ENCODE data around the gene PCK2.

Gene PCK2

DNA sequence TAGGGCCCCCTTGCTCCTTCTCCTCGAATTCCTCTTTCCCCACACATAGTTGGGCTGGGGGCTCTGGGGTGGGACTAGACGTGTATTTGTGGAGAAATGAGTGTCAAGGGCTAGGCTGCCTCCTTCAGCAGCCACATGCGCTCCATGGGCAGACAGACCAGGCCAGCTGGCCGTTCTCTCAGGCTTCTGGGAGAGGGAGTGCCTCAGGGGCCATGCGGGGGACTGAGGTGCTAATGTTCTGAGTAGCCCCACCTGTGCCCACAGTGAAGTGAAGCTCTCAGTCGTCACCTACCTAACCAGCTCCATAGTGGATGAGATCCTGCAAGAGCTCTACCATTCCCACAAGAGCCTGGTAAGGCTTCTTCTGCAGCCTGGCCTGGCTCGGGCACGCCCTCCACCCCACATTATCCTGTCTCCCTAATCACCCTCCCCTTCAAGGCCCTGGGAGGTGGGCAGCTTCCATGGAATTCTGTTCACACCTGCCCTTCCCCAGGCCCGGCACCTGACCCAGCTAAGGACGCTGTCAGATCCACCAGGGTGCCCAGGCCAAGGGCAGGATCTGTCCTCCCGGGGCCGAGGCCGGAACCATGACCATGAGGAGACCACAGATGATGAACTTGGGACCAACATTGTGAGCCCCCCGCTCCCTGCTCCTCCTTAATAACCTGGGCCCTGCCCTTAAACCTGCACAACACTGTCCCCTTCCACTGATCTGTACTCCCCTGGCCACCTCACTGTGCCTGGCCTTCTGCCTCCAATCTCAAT, 31.7 kb upstream of the PCK2 start:
- no peak overlapping the region for H3K27ac ChIP-seq (ENCODE audit: low read length)
- no peak overlapping the region for H3K4me3 ChIP-seq (ENCODE audit: low read length)
- H3K9me3 ChIP-seq (ENCODE audit: control insufficient read depth, insufficient read depth, low read length), result no peaks in the 10 kb centered on the region
- WGBS (ENCODE audit: insufficient coverage, insufficient read length), result no CpG with 5 or more reads among the region's 14 CpGs
- H3K36me3 ChIP-seq (ENCODE audit: control insufficient read depth, insufficient read depth, low read length), result peaks cover 2% of the 10 kb centered on the region; the same call in 1 of the 2 replicates
- no peak for DNase-seq (ENCODE audit: low read depth, low spot score)
- H3K27me3 ChIP-seq (ENCODE audit: control insufficient read depth, insufficient read depth, low read length), result no peaks in the 10 kb centered on the region
- H3K4me1 ChIP-seq (ENCODE audit: control insufficient read depth, insufficient read depth, low read length), result no peaks in the 10 kb centered on the region

DNA sequence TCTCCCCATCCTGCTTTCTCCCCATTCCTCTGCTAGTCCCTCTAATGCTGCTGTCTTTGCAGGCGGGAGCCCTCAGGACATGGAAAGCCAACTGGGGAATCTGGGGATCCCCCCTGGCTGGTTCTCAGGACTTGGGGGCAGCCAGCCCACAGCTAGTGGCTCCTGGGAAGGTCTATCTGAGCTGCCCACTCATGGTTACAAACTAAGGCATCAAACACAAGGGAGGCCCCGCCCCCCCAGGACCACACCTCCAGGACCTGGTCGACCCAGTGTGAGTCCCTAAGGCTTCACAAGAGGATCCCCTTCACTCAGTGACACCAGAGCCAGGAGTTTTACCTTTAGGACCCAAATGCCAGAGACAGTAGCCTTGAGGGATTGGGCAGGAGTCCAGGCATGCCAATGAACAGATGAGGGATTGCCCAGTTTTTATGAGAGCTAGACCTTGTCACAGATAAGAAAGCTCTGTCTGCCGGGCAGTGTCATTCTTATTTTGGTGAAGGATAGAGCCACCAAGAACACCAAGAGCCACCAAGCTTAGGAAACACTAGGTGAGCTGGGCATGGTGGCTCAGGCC, 30.8 kb upstream of the PCK2 start:
- WGBS (ENCODE audit: insufficient coverage, insufficient read length), result no CpG with 5 or more reads among the region's 4 CpGs
- no peaks in the 10 kb centered on the region for H3K27me3 ChIP-seq (ENCODE audit: control insufficient read depth, insufficient read depth, low read length)
- H3K4me3 ChIP-seq (ENCODE audit: low read length), result no peak overlapping the region
- no peak for DNase-seq (ENCODE audit: low read depth, low spot score)
- H3K9me3 ChIP-seq (ENCODE audit: control insufficient read depth, insufficient read depth, low read length), result no peaks in the 10 kb centered on the region
- H3K36me3 ChIP-seq (ENCODE audit: control insufficient read depth, insufficient read depth, low read length), result peaks cover 2% of the 10 kb centered on the region; the same call in 1 of the 2 replicates
- no peak overlapping the region for H3K27ac ChIP-seq (ENCODE audit: low read length)
- no peaks in the 10 kb centered on the region for H3K4me1 ChIP-seq (ENCODE audit: control insufficient read depth, insufficient read depth, low read length)

DNA sequence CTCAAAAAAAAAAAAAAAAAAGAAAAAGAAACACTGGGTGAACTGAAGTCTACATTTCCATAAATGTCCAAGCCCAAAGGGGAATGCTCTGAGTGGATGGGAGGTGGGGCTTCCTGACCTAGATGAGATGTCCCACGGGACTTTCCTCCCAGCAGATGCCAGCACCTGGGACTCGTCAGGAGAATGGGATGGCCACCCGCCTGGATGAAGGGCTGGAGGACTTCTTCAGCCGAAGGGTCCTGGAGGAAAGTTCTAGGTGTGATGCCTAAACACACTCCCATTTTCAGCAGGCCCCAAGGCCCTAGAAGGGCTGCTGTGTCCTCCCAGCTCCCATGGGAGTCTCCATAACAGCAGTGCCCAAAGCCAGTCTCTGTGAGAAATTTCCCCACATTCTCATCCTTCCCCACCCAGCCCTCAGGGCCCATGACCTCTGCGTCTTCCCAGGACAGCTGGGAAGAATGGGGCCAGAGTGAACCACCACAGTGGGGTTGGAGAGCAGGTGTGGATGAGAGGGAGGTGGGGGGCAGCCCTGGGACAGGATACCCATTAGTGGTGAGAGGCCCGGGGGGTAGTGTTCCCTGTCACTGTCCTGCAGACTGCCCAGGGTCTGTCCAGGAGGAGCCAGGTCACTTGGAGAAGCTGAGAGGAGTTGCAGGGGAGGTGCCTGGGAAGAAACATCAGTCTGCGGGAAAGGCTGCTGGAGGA, 29.9 kb upstream of the PCK2 start:
- Histone ChIP-seq H3K4me1 (ENCODE audit: control insufficient read depth, insufficient read depth, low read length) (no peaks in the 10 kb centered on the region), H3K27me3 (ENCODE audit: control insufficient read depth, insufficient read depth, low read length) (no peaks in the 10 kb centered on the region), H3K36me3 (ENCODE audit: control insufficient read depth, insufficient read depth, low read length) (peaks cover 2% of the 10 kb centered on the region; the same call in 1 of the 2 replicates), H3K27ac (ENCODE audit: low read length) (no peak overlapping the region), H3K4me3 (ENCODE audit: low read length) (no peak overlapping the region), H3K9me3 (ENCODE audit: control insufficient read depth, insufficient read depth, low read length) (no peaks in the 10 kb centered on the region)
- DNase-seq (ENCODE audit: low read depth, low spot score), result no peak
- WGBS (ENCODE audit: insufficient coverage, insufficient read length), result no CpG with 5 or more reads among the region's 7 CpGs

DNA sequence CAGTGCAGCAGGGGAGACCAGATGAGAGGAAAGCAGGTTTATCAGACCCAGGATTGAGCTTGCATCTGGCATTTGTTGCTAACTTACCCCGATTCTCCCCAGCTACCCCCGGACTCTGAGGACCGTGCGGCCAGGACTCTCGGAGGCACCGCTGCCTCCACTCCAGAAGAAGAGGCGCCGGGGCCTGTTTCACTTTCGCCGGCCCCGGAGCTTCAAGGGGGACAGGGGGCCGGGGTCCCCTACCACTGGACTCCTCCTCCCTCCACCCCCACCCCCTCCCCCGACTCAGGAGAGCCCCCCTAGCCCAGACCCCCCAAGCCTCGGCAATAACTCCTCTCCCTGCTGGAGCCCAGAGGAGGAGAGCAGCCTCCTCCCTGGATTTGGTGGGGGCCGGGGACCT, 29.3 kb upstream of the PCK2 start:
- Histone ChIP-seq H3K4me1 (ENCODE audit: control insufficient read depth, insufficient read depth, low read length) (no peaks in the 10 kb centered on the region), H3K9me3 (ENCODE audit: control insufficient read depth, insufficient read depth, low read length) (no peaks in the 10 kb centered on the region), H3K36me3 (ENCODE audit: control insufficient read depth, insufficient read depth, low read length) (peaks cover 2% of the 10 kb centered on the region; the same call in 1 of the 2 replicates), H3K4me3 (ENCODE audit: low read length) (no peak overlapping the region), H3K27me3 (ENCODE audit: control insufficient read depth, insufficient read depth, low read length) (no peaks in the 10 kb centered on the region), H3K27ac (ENCODE audit: low read length) (no peak overlapping the region)
- WGBS (ENCODE audit: insufficient coverage, insufficient read length), result no CpG with 5 or more reads among the region's 15 CpGs
- no peak for DNase-seq (ENCODE audit: low read depth, low spot score)

DNA sequence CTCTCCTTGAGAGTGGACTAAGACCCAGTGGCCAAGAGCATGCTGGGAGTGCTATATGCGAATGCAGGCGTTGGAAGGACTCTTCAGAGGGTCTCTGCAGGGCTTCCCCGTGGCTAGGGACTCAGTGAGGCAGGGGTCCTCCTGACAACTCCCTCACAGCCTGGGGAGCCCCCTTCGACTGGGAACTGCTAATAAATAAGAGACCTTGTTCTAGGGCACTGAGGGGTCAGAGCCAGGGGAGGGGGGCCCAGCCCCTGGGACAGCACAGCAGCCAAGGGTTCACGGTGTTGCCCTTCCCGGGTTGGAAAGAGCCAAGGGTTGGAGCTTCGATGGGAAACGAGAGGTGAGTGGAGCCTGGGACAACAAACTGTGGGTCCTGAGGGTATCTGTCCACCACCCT, 28.7 kb upstream of the PCK2 start:
- Histone ChIP-seq H3K4me1 (ENCODE audit: control insufficient read depth, insufficient read depth, low read length) (no peaks in the 10 kb centered on the region), H3K27me3 (ENCODE audit: control insufficient read depth, insufficient read depth, low read length) (no peaks in the 10 kb centered on the region), H3K9me3 (ENCODE audit: control insufficient read depth, insufficient read depth, low read length) (no peaks in the 10 kb centered on the region), H3K4me3 (ENCODE audit: low read length) (no peak overlapping the region), H3K27ac (ENCODE audit: low read length) (no peak overlapping the region), H3K36me3 (ENCODE audit: control insufficient read depth, insufficient read depth, low read length) (peaks cover 2% of the 10 kb centered on the region; the same call in 1 of the 2 replicates)
- no peak for DNase-seq (ENCODE audit: low read depth, low spot score)
- WGBS (ENCODE audit: insufficient coverage, insufficient read length), result no CpG with 5 or more reads among the region's 8 CpGs

DNA sequence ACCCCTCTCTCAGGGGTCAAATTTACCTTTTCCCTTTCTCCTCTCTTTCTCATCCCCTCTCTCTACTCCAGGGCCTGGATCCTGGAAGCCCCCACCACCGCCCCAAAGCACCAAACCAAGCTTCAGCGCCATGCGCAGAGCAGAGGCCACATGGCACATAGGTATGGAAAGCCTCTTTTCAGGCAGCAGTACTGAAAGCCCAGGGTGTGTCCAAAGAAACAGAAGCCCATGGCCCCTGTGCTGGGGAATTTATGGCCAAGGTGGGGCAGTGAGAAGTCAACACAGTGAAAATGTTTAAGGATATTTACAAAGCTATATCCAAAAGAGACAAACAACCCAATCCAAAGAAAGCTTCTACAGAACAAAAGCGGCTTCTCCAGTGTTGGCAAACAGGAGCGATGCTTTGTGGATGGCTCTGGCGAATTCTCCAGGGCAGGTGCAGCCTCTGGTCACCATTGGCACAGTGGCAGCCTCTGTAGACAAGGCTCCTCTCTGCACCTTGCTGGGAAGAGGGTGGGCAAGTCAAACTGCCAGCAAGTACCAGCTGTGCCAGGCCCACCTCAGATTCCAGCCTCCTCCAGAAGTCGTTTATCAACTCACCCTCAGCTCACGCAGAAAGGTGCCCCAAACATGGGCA, 27.5 kb upstream of the PCK2 start:
- Histone ChIP-seq H3K27me3 (ENCODE audit: control insufficient read depth, insufficient read depth, low read length) (no peaks in the 10 kb centered on the region), H3K4me1 (ENCODE audit: control insufficient read depth, insufficient read depth, low read length) (no peaks in the 10 kb centered on the region), H3K36me3 (ENCODE audit: control insufficient read depth, insufficient read depth, low read length) (peaks cover 2% of the 10 kb centered on the region; the same call in 1 of the 2 replicates), H3K9me3 (ENCODE audit: control insufficient read depth, insufficient read depth, low read length) (no peaks in the 10 kb centered on the region), H3K4me3 (ENCODE audit: low read length) (no peak overlapping the region), H3K27ac (ENCODE audit: low read length) (no peak overlapping the region)
- WGBS (ENCODE audit: insufficient coverage, insufficient read length), result no CpG with 5 or more reads among the region's 8 CpGs
- DNase-seq (ENCODE audit: low read depth, low spot score), result no peak

DNA sequence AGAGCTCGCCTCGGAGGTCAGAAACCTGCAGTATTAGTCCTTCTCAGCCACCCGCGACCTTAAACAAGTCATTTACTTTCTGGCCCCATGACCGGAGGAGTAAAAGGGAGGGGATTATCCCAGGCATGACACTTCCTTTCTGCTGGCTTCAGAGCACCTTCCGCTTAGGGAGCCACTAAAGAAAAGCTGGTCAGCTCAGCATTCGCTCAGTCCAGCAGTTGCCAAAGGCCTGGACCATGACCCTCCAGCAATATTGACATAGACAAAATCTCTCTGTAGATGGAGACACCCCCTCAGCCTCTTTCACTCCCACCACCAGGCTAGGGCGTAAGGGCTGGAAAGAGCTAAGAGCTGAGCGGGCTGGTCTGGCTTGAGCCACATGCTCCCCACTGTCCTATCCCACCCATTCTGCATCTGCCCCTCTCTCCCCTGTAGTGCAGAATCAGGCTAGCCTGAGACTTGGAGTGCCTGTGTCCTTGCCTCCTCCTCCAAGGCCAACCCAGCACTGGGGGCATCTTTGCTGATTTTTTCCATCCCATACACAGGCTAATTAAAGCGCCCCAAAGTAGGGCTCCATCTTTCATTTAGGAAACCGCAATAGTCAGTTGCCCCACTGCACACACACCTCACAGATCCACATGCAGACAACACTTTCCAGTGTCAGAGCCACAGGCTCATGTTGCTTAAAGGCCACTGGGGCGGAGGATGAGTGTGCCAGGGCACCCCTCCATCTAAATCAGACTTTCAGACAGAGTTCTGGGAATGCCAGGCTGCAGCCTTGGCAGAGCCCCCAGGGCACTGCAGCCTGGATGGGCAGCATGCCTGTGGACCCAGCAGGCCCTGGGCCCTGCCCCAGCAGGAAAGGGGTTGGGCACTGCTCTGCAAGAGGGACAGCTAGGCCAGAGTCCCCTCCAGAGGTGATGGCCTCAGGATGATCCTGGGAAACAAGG, 26.7 kb upstream of the PCK2 start:
- Histone ChIP-seq H3K27ac (ENCODE audit: low read length) (no peak overlapping the region), H3K4me1 (ENCODE audit: control insufficient read depth, insufficient read depth, low read length) (no peaks in the 10 kb centered on the region), H3K4me3 (ENCODE audit: low read length) (no peak overlapping the region), H3K9me3 (ENCODE audit: control insufficient read depth, insufficient read depth, low read length) (no peaks in the 10 kb centered on the region), H3K27me3 (ENCODE audit: control insufficient read depth, insufficient read depth, low read length) (no peaks in the 10 kb centered on the region), H3K36me3 (ENCODE audit: control insufficient read depth, insufficient read depth, low read length) (peaks cover 2% of the 10 kb centered on the region; the same call in 1 of the 2 replicates)
- no CpG with 5 or more reads among the region's 12 CpGs for WGBS (ENCODE audit: insufficient coverage, insufficient read length)
- no peak for DNase-seq (ENCODE audit: low read depth, low spot score)

DNA sequence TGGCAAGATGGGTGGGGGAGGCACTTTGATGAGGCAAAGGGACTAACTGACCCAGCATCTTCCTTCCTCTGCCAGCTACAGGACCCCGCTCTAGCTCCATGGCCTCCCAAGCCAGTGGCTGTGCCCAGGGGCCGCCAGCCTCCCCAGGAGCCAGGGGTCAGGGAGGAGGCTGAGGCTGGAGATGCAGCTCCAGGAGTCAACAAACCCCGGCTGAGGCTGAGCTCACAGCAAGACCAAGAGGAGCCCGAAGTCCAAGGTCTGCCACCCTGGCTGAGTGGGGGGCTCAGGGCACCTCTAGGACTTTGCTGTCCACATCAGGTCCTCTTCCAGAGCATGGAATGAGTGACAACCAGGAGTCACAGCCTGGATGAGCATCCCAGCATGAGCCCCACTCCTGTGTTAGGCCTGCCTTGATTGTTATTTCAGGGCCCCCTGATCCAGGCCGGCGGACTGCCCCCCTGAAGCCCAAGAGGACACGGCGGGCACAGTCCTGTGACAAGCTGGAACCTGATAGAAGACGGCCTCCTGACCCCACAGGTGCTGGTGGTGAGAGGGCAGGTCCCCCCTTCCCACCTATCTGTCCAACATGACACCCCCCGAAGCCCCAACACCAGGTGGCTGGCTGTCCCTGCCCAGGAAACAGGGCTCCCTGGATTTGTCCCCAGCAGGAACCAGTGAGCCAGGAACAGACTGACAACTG, 25.2 kb upstream of the PCK2 start:
- Histone ChIP-seq H3K27ac (ENCODE audit: low read length) (no peak overlapping the region), H3K27me3 (ENCODE audit: control insufficient read depth, insufficient read depth, low read length) (no peaks in the 10 kb centered on the region), H3K36me3 (ENCODE audit: control insufficient read depth, insufficient read depth, low read length) (peaks cover 2% of the 10 kb centered on the region; the same call in 1 of the 2 replicates), H3K9me3 (ENCODE audit: control insufficient read depth, insufficient read depth, low read length) (no peaks in the 10 kb centered on the region), H3K4me1 (ENCODE audit: control insufficient read depth, insufficient read depth, low read length) (no peaks in the 10 kb centered on the region), H3K4me3 (ENCODE audit: low read length) (no peak overlapping the region)
- no CpG with 5 or more reads among the region's 10 CpGs for WGBS (ENCODE audit: insufficient coverage, insufficient read length)
- DNase-seq (ENCODE audit: low read depth, low spot score), result no peak

DNA sequence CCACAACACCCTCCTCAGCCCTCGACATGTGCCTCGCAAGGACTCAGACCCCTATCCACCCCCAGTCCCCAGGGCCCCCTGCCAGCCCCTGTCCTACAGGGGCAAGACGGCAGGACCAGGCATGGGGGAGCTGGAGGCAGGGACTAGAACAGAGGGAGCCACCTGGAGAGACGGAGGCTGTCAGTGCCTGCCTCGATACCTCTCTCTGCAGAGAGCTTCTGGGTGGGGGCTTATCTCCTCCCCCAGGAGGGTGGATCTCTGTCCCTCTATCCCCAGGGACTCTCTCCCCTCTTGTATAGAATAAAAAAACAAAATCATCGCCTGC, 24.7 kb upstream of the PCK2 start:
- Histone ChIP-seq H3K36me3 (ENCODE audit: control insufficient read depth, insufficient read depth, low read length) (peaks cover 2% of the 10 kb centered on the region; the same call in 1 of the 2 replicates), H3K4me1 (ENCODE audit: control insufficient read depth, insufficient read depth, low read length) (no peaks in the 10 kb centered on the region), H3K9me3 (ENCODE audit: control insufficient read depth, insufficient read depth, low read length) (no peaks in the 10 kb centered on the region), H3K4me3 (ENCODE audit: low read length) (no peak overlapping the region), H3K27ac (ENCODE audit: low read length) (no peak overlapping the region), H3K27me3 (ENCODE audit: control insufficient read depth, insufficient read depth, low read length) (no peaks in the 10 kb centered on the region)
- no CpG with 5 or more reads among the region's 6 CpGs for WGBS (ENCODE audit: insufficient coverage, insufficient read length)
- DNase-seq (ENCODE audit: low read depth, low spot score), result no peak
